HCT116 (cell line): ENCODE results near the gene NCBP1. TPM values are rescaled to one million over a fixed set of nuclear protein-coding genes. Genes with fewer than 3 reads are reported as not detected.

Experiments
- ATAC-seq: fragments of 200-7000 bp; cut with Tn5 transposase; 2 replicates; pipeline ENCODE4 v1.9.1; 2020; ENCODE audit warnings: mild to moderate bottlenecking, moderate library complexity
- BruUV-seq: library from RNA; stranded (reverse); fragments of 400-500 nt; replicated peaks from 2 replicates; lab custom pipeline; 2021; lab: Mats Ljungman, UMichigan
- CTCF ChIA-PET: fragments of 300-600 bp; sonication (Branson Sonifier 250); formaldehyde crosslinking; loops from one replicate; lab custom pipeline; 2021; ENCODE audit warnings: antibody characterized with exemption; lab: Charles Lee
- POLR2A ChIA-PET: fragments of 300-600, 350-600 bp; sonication (Branson Sonifier 250); formaldehyde crosslinking; loops from one replicate; lab custom pipeline; 2021; ENCODE audit warnings: antibody characterized with exemption; lab: Charles Lee
- RAD21 ChIA-PET, 2 experiments: fragments of 300-600 bp; sonication (Branson Sonifier 250); formaldehyde crosslinking; loops; one replicate each; lab custom pipeline; 2023; ENCODE audit warnings: low total read pairs in 2 of 2; ENCODE audit not compliant: uncharacterized antibody in 2 of 2, unreplicated experiment in 2 of 2, low non-redundant PET in 1 of 2; lab: Charles Lee
- DNase-seq: peaks from one replicate; pipeline ENCODE4 v3.0.0-alpha.2; 2010; ENCODE audit warnings: low read depth, low spot score
- H2AFZ ChIP-seq: fragments of 200-600 bp; shearing (Covaris generic), sonication (generic); 2 replicates; pipeline ENCODE4 v1.6.1; 2017; ENCODE audit warnings: low read depth, mixed run types, mixed read lengths, antibody characterized with exemption, low read length; ENCODE audit not compliant: poor library complexity, severe bottlenecking
- H3K27ac ChIP-seq: 2 replicates; pipeline ENCODE4 v1.5.1; 2012; ENCODE audit warnings: low read depth, low read length
- H3K27me3 ChIP-seq: fragments of 200-600 bp; sonication (generic); 2 replicates; pipeline ENCODE4 v1.6.1; 2016; ENCODE audit warnings: mixed run types, low read length, mixed read lengths; ENCODE audit not compliant: insufficient read depth
- H3K36me3 ChIP-seq, 2 experiments: fragments of 200-500 bp in 1 of 2; fragments of 200-600 bp in 1 of 2; sonication (Bioruptor generic) in 1 of 2; sonication (generic) in 1 of 2; 2 replicates each; pipeline versions ENCODE4 v1.5.1 to v1.6.1; 2014 to 2016; ENCODE audit warnings: low read length in 2 of 2, inconsistent platforms in 1 of 2, mixed read lengths in 1 of 2, mixed run types in 1 of 2; ENCODE audit not compliant: insufficient read depth in 2 of 2, control insufficient read depth in 1 of 2
- H3K4me1 ChIP-seq, 2 experiments: fragments of 200-600 bp in 1 of 2; sonication (generic) in 1 of 2; 2 replicates each; pipeline versions ENCODE4 v1.5.1 to v1.6.1; 2012 to 2017; ENCODE audit warnings: low read length in 2 of 2, inconsistent platforms in 1 of 2, mild to moderate bottlenecking in 1 of 2, mixed read lengths in 1 of 2, mixed run types in 1 of 2, moderate library complexity in 1 of 2; ENCODE audit not compliant: insufficient read depth in 2 of 2, control insufficient read depth in 1 of 2
- H3K4me2 ChIP-seq: fragments of 200-600 bp; sonication (generic); 2 replicates; pipeline ENCODE4 v1.6.1; 2017; ENCODE audit warnings: mixed run types, low read length, mixed read lengths
- H3K4me3 ChIP-seq, 2 experiments: fragments of 200-600 bp in 1 of 2; sonication (generic) in 1 of 2; replicated peaks in 1 of 2; 2 replicates each; pipeline ENCODE4 v1.5.1; 2011 to 2016; ENCODE audit warnings: low read length in 2 of 2, control low read depth in 1 of 2, low read depth in 1 of 2, mild to moderate bottlenecking in 1 of 2, mixed read lengths in 1 of 2, mixed run types in 1 of 2
- H3K79me2 ChIP-seq: fragments of 200-600 bp; sonication (generic); 2 replicates; pipeline ENCODE4 v1.6.1; 2017; ENCODE audit warnings: mild to moderate bottlenecking, mixed run types, low read length, moderate library complexity, mixed read lengths; ENCODE audit not compliant: insufficient read depth
- H3K9ac ChIP-seq: fragments of 200-600 bp; sonication (generic); 2 replicates; pipeline ENCODE4 v1.6.1; 2016; ENCODE audit warnings: low read length, mixed read lengths
- H3K9me2 ChIP-seq: fragments of 200-600 bp; sonication (generic), shearing (Covaris generic); 2 replicates; pipeline ENCODE4 v1.6.1; 2017; ENCODE audit warnings: mixed run types, mild to moderate bottlenecking, moderate library complexity; ENCODE audit not compliant: insufficient read depth
- H3K9me3 ChIP-seq, 2 experiments: fragments of 200-500 bp in 1 of 2; fragments of 200-600 bp in 1 of 2; sonication (Bioruptor generic) in 1 of 2; sonication (generic) in 1 of 2; 2 replicates each; pipeline ENCODE4 v1.6.1; 2014 to 2017; ENCODE audit warnings: low read length in 2 of 2, mixed read lengths in 2 of 2, inconsistent platforms in 1 of 2, low read depth in 1 of 2, mild to moderate bottlenecking in 1 of 2, mixed run types in 1 of 2, moderate library complexity in 1 of 2; ENCODE audit not compliant: control insufficient read depth in 1 of 2, insufficient read depth in 1 of 2
- H4K20me1 ChIP-seq: fragments of 200-600 bp; sonication (generic), shearing (Covaris generic); 2 replicates; pipeline ENCODE4 v1.6.1; 2017; ENCODE audit warnings: mixed run types, mild to moderate bottlenecking, moderate library complexity; ENCODE audit not compliant: insufficient read depth
- ATF3 ChIP-seq: IDR thresholded peaks from 2 replicates; pipeline ENCODE4 v1.6.1; 2012
- CBX3 ChIP-seq: IDR thresholded peaks from 2 replicates; pipeline ENCODE4 v1.6.1; 2012; ENCODE audit warnings: low read depth
- CEBPB ChIP-seq: IDR thresholded peaks from 2 replicates; pipeline ENCODE4 v1.6.1; 2012; ENCODE audit warnings: low read depth
- EGR1 ChIP-seq: IDR thresholded peaks from 2 replicates; pipeline ENCODE4 v1.6.1; 2012; ENCODE audit warnings: low read depth
- EZH2 ChIP-seq: fragments of 200-600 bp; sonication (generic); IDR thresholded peaks from 2 replicates; pipeline ENCODE4 v1.6.1; 2017; ENCODE audit warnings: antibody characterized with exemption, mixed run types
- EZH2phosphoT487 ChIP-seq: fragments of 200-600 bp; IDR thresholded peaks from 2 replicates; pipeline ENCODE4 v1.6.1; 2018; ENCODE audit warnings: antibody characterized with exemption, borderline replicate concordance
- FOSL1 ChIP-seq: IDR thresholded peaks from 2 replicates; pipeline ENCODE4 v1.6.1; 2012; ENCODE audit warnings: low read depth
- JUND ChIP-seq: IDR thresholded peaks from 2 replicates; pipeline ENCODE4 v1.6.1; 2012
- POLR2A ChIP-seq: IDR thresholded peaks from 2 replicates; pipeline ENCODE4 v1.7.0; 2011; ENCODE audit warnings: borderline replicate concordance; ENCODE audit not compliant: insufficient read depth, insufficient read length; ENCODE audit errors: extremely low read depth
- REST ChIP-seq: IDR thresholded peaks from 2 replicates; pipeline ENCODE4 v1.6.1; 2012; ENCODE audit warnings: low read depth
- SIN3A ChIP-seq: IDR thresholded peaks from 2 replicates; pipeline ENCODE4 v1.6.1; 2012; ENCODE audit warnings: low read depth
- SRF ChIP-seq: IDR thresholded peaks from 2 replicates; pipeline ENCODE4 v1.6.1; 2012; ENCODE audit warnings: low read depth
- TCF7L2 ChIP-seq: IDR thresholded peaks from 2 replicates; pipeline ENCODE4 v1.7.0; 2011; ENCODE audit warnings: borderline replicate concordance, inconsistent platforms; ENCODE audit not compliant: insufficient read depth, insufficient read length; ENCODE audit errors: extremely low read depth
- YY1 ChIP-seq: IDR thresholded peaks from 2 replicates; pipeline ENCODE4 v1.6.1; 2011; ENCODE audit warnings: low read length, low read depth, moderate library complexity, mild to moderate bottlenecking; ENCODE audit not compliant: insufficient replicate concordance; ENCODE audit errors: extremely low read depth
- ZFX ChIP-seq: fragments of 450-650 bp; IDR thresholded peaks from 2 replicates; pipeline ENCODE4 v1.6.1; 2017
- intact Hi-C: fragments of 100-400 bp; cut with micrococcal nuclease; formaldehyde crosslinking; loops from 2 replicates; pipeline ENCODE4 v1.10.0; 2022
- total RNA-seq: library from RNA; stranded (reverse); gene quantifications from one replicate; pipeline ENCODE4 v1.2.1, GENCODE V29; 2021; ENCODE audit not compliant: unreplicated experiment
- TF ChIP-seq, protein P1 (sequence below), 3 experiments: fragments of 200-600 bp in 1 of 3; sonication (generic) in 1 of 3; IDR thresholded peaks in 2 of 3; conservative IDR thresholded peaks in 1 of 3; 2 replicates each; pipeline ENCODE4 v1.5.1; 2012 to 2017; ENCODE audit warnings: low read depth in 2 of 3, low read length in 2 of 3, antibody characterized with exemption in 1 of 3, borderline replicate concordance in 1 of 3, control low read depth in 1 of 3, mild to moderate bottlenecking in 1 of 3, mixed read lengths in 1 of 3, mixed run types in 1 of 3, moderate library complexity in 1 of 3; ENCODE audit not compliant: insufficient read depth in 1 of 3

The NCBP1 gene
- total RNA-seq, 1 experiment from 2014 or later = 32.9 TPM

DNA sequence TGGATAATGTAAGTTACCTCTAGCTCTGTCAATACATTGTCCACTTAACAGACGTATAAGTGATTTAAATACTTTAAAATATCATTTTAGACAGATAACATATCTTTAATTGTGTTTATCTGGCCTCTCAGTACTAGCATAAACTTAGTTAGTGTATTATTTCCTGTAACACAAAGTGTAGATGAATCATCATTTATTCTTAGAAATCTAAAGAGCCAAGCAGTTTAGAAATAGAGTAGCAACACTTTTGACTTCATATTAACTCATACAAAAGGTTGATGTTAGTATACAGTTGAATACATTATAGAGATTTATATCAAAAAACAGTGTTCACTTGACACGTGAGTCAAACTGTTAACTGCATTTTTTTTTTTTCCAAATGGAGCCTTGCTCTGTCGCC, 18.0 kb downstream of the NCBP1 start:
- Histone ChIP-seq H3K9ac (no peak overlapping the region), H3K9me2 (no peaks in the 10 kb centered on the region), H3K9me3 (no peaks in the 10 kb centered on the region), H3K79me2 (peaks cover 36% of the 10 kb centered on the region), H3K4me1 (no peaks in the 10 kb centered on the region), H3K27ac (no peak overlapping the region), H3K4me2 (no peak overlapping the region), H3K27me3 (no peaks in the 10 kb centered on the region), H2AFZ (no peak overlapping the region), H4K20me1 (peaks cover 5% of the 10 kb centered on the region; the same call in 1 of the 2 replicates), H3K36me3 (peaks cover 62 to 65% of the 10 kb centered on the region in 2 experiments; a peak in 3 of 4 replicates)
- ChIA-PET CTCF (interaction anchor here (1.2 kb wide), 1 partner anchor 13 kb away, joined by 4 read pairs; no protein-coding TSS in a partner anchor), POLR2A (interaction anchor here (0.7 kb wide), 1 partner anchor 53 kb away, joined by 3 read pairs; no protein-coding TSS in a partner anchor), RAD21 (no interaction called here)
- intact Hi-C loops = no loop called here
- no TSS peak for BruUV-seq
- ATAC-seq (no peak), DNase-seq (no peak)
- no peak for TF ChIP-seq JUND
- no peak for TF ChIP-seq ATF3
- no peak for TF ChIP-seq ZFX
- no peak for TF ChIP-seq CBX3
- TF ChIP-seq CEBPB = no peak
- TF ChIP-seq SRF = no peak
- no peak for TF ChIP-seq YY1
- TF ChIP-seq SIN3A = no peak
- TF ChIP-seq, all 23 proteins: peak for 0
- no peak overlapping the region for H3K4me3 ChIP-seq

- ChIA-PET CTCF (no interaction called here), POLR2A (interaction anchor here (0.8 kb wide), 1 partner anchor 25 kb away, joined by 4 read pairs; the partner anchor contains the start of genes NCBP1 and TSTD2), RAD21 (no interaction called here)
- ATAC-seq = no peak
- no TSS peak for BruUV-seq
- intact Hi-C loops = no loop called here
- no peak overlapping the region for H2AFZ ChIP-seq
- no peak overlapping the region for H3K9ac ChIP-seq
- DNase-seq = no peak
- no peak overlapping the region for H3K4me2 ChIP-seq
- no peaks in the 10 kb centered on the region for H3K9me3 ChIP-seq
- peaks cover 5% of the 10 kb centered on the region; the same call in 1 of the 2 replicates for H3K79me2 ChIP-seq
- no peaks in the 10 kb centered on the region for H3K4me1 ChIP-seq
- H3K9me2 ChIP-seq = no peaks in the 10 kb centered on the region
- H3K4me3 ChIP-seq = no peak overlapping the region
- H3K27me3 ChIP-seq = no peaks in the 10 kb centered on the region
- no peaks in the 10 kb centered on the region; the same call in 1 of the 2 replicates for H4K20me1 ChIP-seq
- H3K36me3 ChIP-seq = peaks cover 61 to 76% of the 10 kb centered on the region in 2 experiments
- no peak overlapping the region for H3K27ac ChIP-seq
- no peak for TF ChIP-seq EZH2phosphoT487
- TF ChIP-seq EGR1 = no peak
- TF ChIP-seq, protein P1, sequence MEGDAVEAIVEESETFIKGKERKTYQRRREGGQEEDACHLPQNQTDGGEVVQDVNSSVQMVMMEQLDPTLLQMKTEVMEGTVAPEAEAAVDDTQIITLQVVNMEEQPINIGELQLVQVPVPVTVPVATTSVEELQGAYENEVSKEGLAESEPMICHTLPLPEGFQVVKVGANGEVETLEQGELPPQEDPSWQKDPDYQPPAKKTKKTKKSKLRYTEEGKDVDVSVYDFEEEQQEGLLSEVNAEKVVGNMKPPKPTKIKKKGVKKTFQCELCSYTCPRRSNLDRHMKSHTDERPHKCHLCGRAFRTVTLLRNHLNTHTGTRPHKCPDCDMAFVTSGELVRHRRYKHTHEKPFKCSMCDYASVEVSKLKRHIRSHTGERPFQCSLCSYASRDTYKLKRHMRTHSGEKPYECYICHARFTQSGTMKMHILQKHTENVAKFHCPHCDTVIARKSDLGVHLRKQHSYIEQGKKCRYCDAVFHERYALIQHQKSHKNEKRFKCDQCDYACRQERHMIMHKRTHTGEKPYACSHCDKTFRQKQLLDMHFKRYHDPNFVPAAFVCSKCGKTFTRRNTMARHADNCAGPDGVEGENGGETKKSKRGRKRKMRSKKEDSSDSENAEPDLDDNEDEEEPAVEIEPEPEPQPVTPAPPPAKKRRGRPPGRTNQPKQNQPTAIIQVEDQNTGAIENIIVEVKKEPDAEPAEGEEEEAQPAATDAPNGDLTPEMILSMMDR (IDR thresholded peaks at IDR 0.05 in 2 of 3, conservative IDR thresholded peaks at IDR 0.05 in 1 of 3; ENCODE audit: borderline replicate concordance in 1 of 3, insufficient read depth in 1 of 3, low read depth in 2 of 3, low read length in 2 of 3) = no peak
- TF ChIP-seq CEBPB = no peak
- TF ChIP-seq FOSL1 = no peak
- no peak for TF ChIP-seq SIN3A
- TF ChIP-seq TCF7L2 = no peak
- no peak for TF ChIP-seq REST
- no peak for TF ChIP-seq EZH2
- no peak for TF ChIP-seq POLR2A
- TF ChIP-seq ATF3 = no peak
Measured at GRCh38 chr9:97658707-97659106, 25.1 kb downstream of the NCBP1 start.
